Adrenal gland (tissue), 12 donors: ENCODE data around the gene EVL. TPM values are rescaled to one million over a fixed set of nuclear protein-coding genes. Genes with fewer than 3 reads are reported as not detected.
"Not testable (repeated sequence)": the region's sequence is repeated elsewhere in the genome, so short reads cannot be mapped to it uniquely, and the experiment has no call there.

Experiments
- DNase-seq, 7 donors: peaks; one replicate each; pipeline ENCODE4 v3.0.0-alpha.2; 2019 to 2020
- H3K27ac ChIP-seq, 5 donors: fragments of 200-600 bp; sonication (generic) in 4 of 5; 1 replicate in 3 of 5; 2 replicates in 2 of 5; pipeline versions ENCODE4 v1.5.1 to v1.8.0; 2016 to 2020; ENCODE audit warnings: mild to moderate bottlenecking in 1 of 5
- H3K27me3 ChIP-seq: fragments of 200-600 bp; 2 replicates; pipeline ENCODE4 v1.8.0; 2021
- H3K36me3 ChIP-seq, 2 donors: fragments of 200-600 bp; replicated peaks in 1 of 2; 1 replicate in 1 of 2; 2 replicates in 1 of 2; pipeline versions ENCODE4 v1.5.1 to v1.8.0; 2018 to 2022
- H3K4me1 ChIP-seq, 2 donors: fragments of 200-600 bp; replicated peaks in 1 of 2; 1 replicate in 1 of 2; 2 replicates in 1 of 2; pipeline versions ENCODE4 v1.5.1 to v1.8.0; 2018 to 2021
- H3K4me3 ChIP-seq, 4 donors: fragments of 200-600 bp; sonication (generic) in 3 of 4; one replicate each; pipeline ENCODE4 v1.5.1; 2016 to 2018
- H3K9me3 ChIP-seq, 3 donors: fragments of 200-600 bp; sonication (generic) in 1 of 3; replicated peaks in 1 of 3; 1 replicate in 2 of 3; 2 replicates in 1 of 3; pipeline versions ENCODE4 v1.5.1 to v1.8.0; 2016 to 2021
- POLR2A ChIP-seq, 2 donors: fragments of 450-650 bp; IDR thresholded peaks; one replicate each; pipeline ENCODE4 v1.6.1; 2017; ENCODE audit warnings: antibody characterized with exemption in 2 of 2, mild to moderate bottlenecking in 2 of 2, moderate library complexity in 1 of 2
- WGBS, 4 donors: extraction: QIAGEN DNeasy Blood & Tissue Kit in 2 of 4; methylation state at CpG; one replicate each; pipeline versions ENCODE4 v1.1.5 to v1.1.7; 2013 to 2017; 5-methylcytosine and 5-hydroxymethylcytosine counted together
- intact Hi-C, 2 donors: fragments of 100-400 bp; cut with DNase I; formaldehyde crosslinking; loops; one replicate each; pipeline versions ENCODE4 v1.14.1 to v1.15.0; 2022 to 2023
- polyA plus RNA-seq, 3 donors: library from polyadenylated mRNA; stranded (reverse); fragments of 200-250 nt in 2 of 3; fragments of 350-450 nt in 1 of 3; fragmentation: Illumina TruSeq in 1 of 3; extraction: RNeasy Lipid Tissue Mini Kit (QIAGEN cat#74804) in 1 of 3; gene quantifications; one replicate each; pipeline ENCODE4 v1.2.3, GENCODE V29; 2013 to 2014
- total RNA-seq, 9 donors: library from RNA; depleted of rRNA in 4 of 9; stranded (reverse); fragments of >200 nt in 4 of 9; fragments of 120-200 nt in 1 of 9; fragmentation: NEBNext Ultra II Directional in 1 of 9; extraction: Animal tissue kit (Norgen Biotek cat#: 25700) in 1 of 9; gene quantifications; one replicate each; pipeline versions ENCODE4 v1.1.0 to v1.2.4, GENCODE V29; 2013 to 2023
- TF ChIP-seq, protein P1 (sequence below), 6 experiments: fragments of 450-650 bp in 4 of 6; fragments of 200-600 bp in 2 of 6; sonication (generic) in 1 of 6; IDR thresholded peaks; 1 replicate in 5 of 6; 2 replicates in 1 of 6; pipeline versions ENCODE4 v1.5.1 to v1.8.0; 2016 to 2021; ENCODE audit warnings: antibody characterized with exemption in 6 of 6, mild to moderate bottlenecking in 2 of 6, moderate library complexity in 1 of 6
- donor health status: healthy with polysubstance abuse.
- donor health status: Bipolar disorder and iron deficiency.
- donor health status: DM: yes; HTN: yes; CAD: no.
- donor health status: DM: no; HTN: no; CAD: no.
- donor health status: DM: no; HTN: no; CAD: no.
- donor health status: DM: yes; HTN: yes; CAD: no.

Gene EVL
- total and polyA plus RNA-seq, 12 donors, result 23.7 to 209 (median 46.8) TPM

DNA sequence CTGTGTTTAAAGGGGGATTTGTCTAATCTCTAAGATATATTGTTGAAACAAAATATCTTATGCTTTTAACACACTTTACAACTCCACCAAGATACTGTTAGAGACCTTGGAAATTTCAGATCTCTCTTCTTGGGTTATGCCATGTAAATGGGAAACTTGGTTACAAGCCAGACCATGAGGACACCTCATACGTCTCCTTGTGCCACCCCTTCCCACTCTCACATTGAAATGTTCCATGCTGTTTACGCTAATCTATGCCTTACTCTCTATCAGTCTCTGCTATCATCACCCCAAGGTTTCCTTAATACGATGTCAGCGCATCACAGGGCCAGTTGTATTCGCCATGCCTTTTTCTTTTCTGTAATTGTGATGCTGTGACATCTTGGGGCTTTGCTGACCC, 107.6 kb downstream of the EVL start:
- Histone ChIP-seq H3K27ac (no peak overlapping the region), H3K4me1 (no peaks in the 10 kb centered on the region), H3K9me3 (no peaks in the 10 kb centered on the region), H3K36me3 (no peaks in the 10 kb centered on the region), H3K4me3 (no peak overlapping the region), H3K27me3 (no peaks in the 10 kb centered on the region)
- TF ChIP-seq, protein P1, sequence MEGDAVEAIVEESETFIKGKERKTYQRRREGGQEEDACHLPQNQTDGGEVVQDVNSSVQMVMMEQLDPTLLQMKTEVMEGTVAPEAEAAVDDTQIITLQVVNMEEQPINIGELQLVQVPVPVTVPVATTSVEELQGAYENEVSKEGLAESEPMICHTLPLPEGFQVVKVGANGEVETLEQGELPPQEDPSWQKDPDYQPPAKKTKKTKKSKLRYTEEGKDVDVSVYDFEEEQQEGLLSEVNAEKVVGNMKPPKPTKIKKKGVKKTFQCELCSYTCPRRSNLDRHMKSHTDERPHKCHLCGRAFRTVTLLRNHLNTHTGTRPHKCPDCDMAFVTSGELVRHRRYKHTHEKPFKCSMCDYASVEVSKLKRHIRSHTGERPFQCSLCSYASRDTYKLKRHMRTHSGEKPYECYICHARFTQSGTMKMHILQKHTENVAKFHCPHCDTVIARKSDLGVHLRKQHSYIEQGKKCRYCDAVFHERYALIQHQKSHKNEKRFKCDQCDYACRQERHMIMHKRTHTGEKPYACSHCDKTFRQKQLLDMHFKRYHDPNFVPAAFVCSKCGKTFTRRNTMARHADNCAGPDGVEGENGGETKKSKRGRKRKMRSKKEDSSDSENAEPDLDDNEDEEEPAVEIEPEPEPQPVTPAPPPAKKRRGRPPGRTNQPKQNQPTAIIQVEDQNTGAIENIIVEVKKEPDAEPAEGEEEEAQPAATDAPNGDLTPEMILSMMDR (IDR thresholded peaks at IDR 0.05), result no peak
- no peak for TF ChIP-seq POLR2A (IDR thresholded peaks at IDR 0.05)
- DNase-seq, result no peak
- intact Hi-C loops, result no loop called here
- 76 to 85% (median 78%) methylated on average over 5 of the region's 5 CpGs for WGBS, 4 donors

DNA sequence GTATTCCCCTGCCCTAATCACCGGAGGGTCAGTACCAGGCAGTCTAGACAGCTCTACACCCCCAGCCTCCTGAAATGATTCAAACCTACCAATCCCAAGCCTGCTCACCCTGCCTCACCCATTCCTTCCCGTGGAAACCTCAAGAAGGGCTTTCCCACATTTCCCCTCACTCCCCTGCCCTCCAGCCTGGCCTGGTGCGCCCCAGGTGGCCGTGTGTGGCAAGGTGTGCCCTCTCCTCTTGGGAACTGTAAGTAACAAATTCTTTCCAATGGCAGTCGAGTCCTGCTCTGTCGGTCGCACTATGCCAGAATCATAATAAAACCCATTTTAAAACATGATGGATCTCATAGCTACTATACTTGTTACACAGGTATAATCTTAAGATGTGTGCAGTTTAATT, 108.1 kb downstream of the EVL start:
- Histone ChIP-seq H3K27ac (no peak overlapping the region), H3K4me1 (no peaks in the 10 kb centered on the region), H3K4me3 (no peak overlapping the region), H3K36me3 (no peaks in the 10 kb centered on the region), H3K27me3 (no peaks in the 10 kb centered on the region), H3K9me3 (no peaks in the 10 kb centered on the region)
- whole genome bisulfite sequencing, 4 donors, result 70 to 79% (median 72%) methylated on average over 7 of the region's 7 CpGs
- intact Hi-C loops, result no loop called here
- no peak for DNase-seq
- TF ChIP-seq POLR2A (IDR thresholded peaks at IDR 0.05), result no peak
- TF ChIP-seq, protein P1 (IDR thresholded peaks at IDR 0.05), result no peak

DNA sequence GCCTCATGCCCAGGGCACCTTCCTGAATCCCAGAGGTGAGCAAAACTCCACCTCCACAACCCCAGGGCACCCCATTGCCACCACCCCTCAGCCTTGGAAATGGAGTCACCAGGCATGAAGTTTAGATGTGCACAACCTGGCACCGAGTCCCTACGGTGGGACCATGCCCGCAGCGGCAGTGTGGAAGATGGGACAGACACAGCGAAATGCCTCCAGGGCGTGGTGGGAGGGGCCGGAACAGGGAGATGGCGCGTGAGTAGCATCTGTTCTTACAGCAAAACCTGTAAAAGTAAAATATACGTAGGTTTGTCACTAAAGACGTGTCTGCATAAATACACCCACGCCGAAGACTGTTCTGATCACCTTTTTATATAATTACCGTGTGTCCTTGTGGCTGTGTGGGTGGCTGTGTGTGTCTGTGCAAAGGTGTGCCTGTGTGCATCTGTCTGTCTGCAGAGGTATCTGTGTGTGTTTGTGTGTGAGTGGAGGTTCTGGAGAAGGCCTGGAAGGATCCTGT, 111.6 kb downstream of the EVL start:
- H3K4me1 ChIP-seq, result no peaks in the 10 kb centered on the region
- no peaks in the 10 kb centered on the region for H3K27me3 ChIP-seq
- H3K4me3 ChIP-seq, result no peak overlapping the region
- no peaks in the 10 kb centered on the region for H3K9me3 ChIP-seq
- 88 to 94% (median 93%) methylated on average over 13 to 14 of the region's 14 CpGs for WGBS, 4 donors
- intact Hi-C loops, result no loop called here
- TF ChIP-seq, protein P1 (IDR thresholded peaks at IDR 0.05), result no peak
- TF ChIP-seq POLR2A (IDR thresholded peaks at IDR 0.05), result no peak
- DNase-seq, result no peak
- no peak overlapping the region for H3K27ac ChIP-seq
- H3K36me3 ChIP-seq, result no peaks in the 10 kb centered on the region

DNA sequence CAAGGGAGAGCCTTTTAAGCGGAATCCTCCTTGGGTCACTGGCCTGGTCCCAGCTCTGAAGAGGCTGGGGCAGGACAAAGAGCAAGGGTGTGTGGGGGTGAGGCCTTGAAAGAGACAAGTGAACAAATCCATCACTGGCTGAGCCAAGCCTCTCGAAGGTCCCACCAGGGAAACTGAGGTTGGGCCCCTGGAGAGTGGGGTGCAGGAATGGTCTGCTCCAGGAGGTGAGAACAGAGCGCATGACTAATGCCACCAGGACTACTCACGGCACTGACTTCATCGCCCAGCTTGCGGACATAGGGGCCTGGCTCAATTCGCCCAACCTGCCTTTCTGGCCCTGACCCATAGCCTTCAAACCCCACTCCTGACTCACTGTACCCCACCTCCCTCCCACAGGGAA, 113.5 kb downstream of the EVL start:
- no peak for DNase-seq
- no peak overlapping the region for H3K4me3 ChIP-seq
- no peaks in the 10 kb centered on the region for H3K9me3 ChIP-seq
- intact Hi-C loops, result no loop called here
- no peaks in the 10 kb centered on the region for H3K27me3 ChIP-seq
- TF ChIP-seq, protein P1 (IDR thresholded peaks at IDR 0.05), result no peak
- no peak for TF ChIP-seq POLR2A (IDR thresholded peaks at IDR 0.05)
- no peak overlapping the region for H3K27ac ChIP-seq
- H3K4me1 ChIP-seq, result no peaks in the 10 kb centered on the region
- no peaks in the 10 kb centered on the region for H3K36me3 ChIP-seq
- WGBS, 4 donors, result 86 to 96% (median 94%) methylated on average over 7 of the region's 7 CpGs

DNA sequence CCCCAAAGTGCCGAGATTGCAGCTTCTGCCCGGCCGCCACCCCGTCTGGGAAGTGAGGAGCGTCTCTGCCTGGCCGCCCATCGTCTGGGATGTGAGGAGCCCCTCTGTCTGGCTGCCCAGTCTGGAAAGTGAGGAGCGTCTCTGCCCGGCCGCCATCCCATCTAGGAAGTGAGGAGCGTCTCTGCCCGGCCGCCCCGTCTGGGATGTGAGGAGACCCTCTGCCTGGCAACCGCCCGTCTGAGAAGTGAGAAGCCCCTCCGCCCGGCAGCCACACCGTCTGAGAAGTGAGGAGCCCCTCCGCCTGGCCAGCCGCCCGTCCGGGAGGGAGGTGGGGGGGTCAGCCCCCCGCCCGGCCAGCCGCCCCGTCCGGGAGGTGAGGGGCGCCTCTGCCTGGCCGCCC, 115.4 kb downstream of the EVL start:
- WGBS, 4 donors, result 91 to 97% (median 95%) methylated on average over 6 to 27 of the region's 30 CpGs; no CpG with 5 or more reads in 1 of the 4 donors
- H3K9me3 ChIP-seq, H3K4me1 ChIP-seq, H3K36me3 ChIP-seq, H3K27me3 ChIP-seq, H3K27ac ChIP-seq, intact Hi-C loops, DNase-seq, H3K4me3 ChIP-seq: not testable (repeated sequence)

DNA sequence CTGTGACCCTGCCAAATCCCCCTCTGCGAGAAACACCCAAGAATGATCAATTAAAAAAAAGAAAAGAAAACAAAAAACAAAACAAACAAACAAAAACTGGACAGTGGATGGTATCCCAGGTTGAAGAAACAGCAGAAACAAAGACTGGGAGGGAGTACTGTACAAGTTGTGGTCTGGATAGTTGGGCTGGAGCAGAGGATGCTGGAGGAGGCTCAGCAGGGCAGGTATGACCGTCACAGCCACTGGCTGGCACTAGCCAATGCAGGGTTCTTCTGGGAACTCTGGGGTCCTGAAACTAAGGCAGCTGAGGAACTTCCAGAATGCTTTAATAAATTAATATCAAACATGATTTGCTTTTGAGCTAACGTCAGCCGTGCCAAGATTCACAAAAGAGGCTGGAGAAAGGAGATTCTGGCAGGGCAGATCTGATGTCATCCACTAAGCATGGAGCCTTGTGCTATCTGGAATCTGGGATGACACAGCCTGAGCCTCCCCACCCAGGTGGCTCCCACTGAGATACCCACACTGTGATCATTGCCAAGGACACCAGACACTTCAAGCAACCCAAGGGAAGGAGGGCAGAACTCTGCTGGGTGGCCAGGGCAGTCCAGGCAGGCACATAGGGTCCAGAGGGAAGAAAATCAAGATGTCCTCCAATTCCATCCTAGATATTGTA, 116.8 kb downstream of the EVL start:
- WGBS, 4 donors, result 81 to 93% (median 90%) methylated on average over 3 to 4 of the region's 4 CpGs
- H3K36me3 ChIP-seq, H3K4me3 ChIP-seq, H3K27me3 ChIP-seq, H3K4me1 ChIP-seq, H3K9me3 ChIP-seq, H3K27ac ChIP-seq, intact Hi-C loops, DNase-seq: not testable (repeated sequence)
